IMR-90 (cell line): Measurements from ENCODE around the gene SIX5. TPM values are rescaled to one million over a fixed set of nuclear protein-coding genes. Genes with fewer than 3 reads are reported as not detected.

Experiments
- ATAC-seq: fragments of 200-7000 bp; cut with Tn5 transposase; 2 replicates; pipeline ENCODE4 v1.9.1; 2020; ENCODE audit warnings: low read depth, mild to moderate bottlenecking, moderate library complexity
- BruUV-seq: library from RNA; stranded (reverse); fragments of 400-500 nt; replicated peaks from 2 replicates; lab custom pipeline; 2021; lab: Mats Ljungman, UMichigan
- CTCF ChIA-PET: fragments of 300-600 bp; formaldehyde crosslinking; extraction: SDS; loops from one replicate; lab custom pipeline; 2021; ENCODE audit warnings: antibody characterized with exemption; lab: Yijun Ruan, JAX
- POLR2A ChIA-PET: fragments of 300-600 bp; sonication (Branson Sonifier 250); formaldehyde crosslinking; loops from one replicate; lab custom pipeline; 2022; ENCODE audit warnings: antibody characterized with exemption; ENCODE audit not compliant: unreplicated experiment; lab: Charles Lee
- DNase-seq: peaks from one replicate; pipeline ENCODE4 v3.0.0; 2013
- H2AFZ ChIP-seq: replicated peaks from 2 replicates; pipeline ENCODE3; 2013; ENCODE audit warnings: low read length, mild to moderate bottlenecking; ENCODE audit not compliant: poor library complexity
- H2AK5ac ChIP-seq: 2 replicates; pipeline ENCODE4 v1.6.1; 2013; ENCODE audit warnings: low read depth, low read length, inconsistent platforms
- H2AK9ac ChIP-seq: replicated peaks from 2 replicates; pipeline ENCODE3; 2013; ENCODE audit warnings: mild to moderate bottlenecking, low read depth, low read length, moderate library complexity; ENCODE audit not compliant: poor library complexity
- H2BK120ac ChIP-seq: 2 replicates; pipeline ENCODE4 v1.6.1; 2013; ENCODE audit warnings: low read depth, low read length, inconsistent platforms
- H2BK15ac ChIP-seq: 3 replicates; pipeline ENCODE4 v1.6.1; 2013; ENCODE audit warnings: low read depth, low read length, inconsistent platforms
- H2BK20ac ChIP-seq: 2 replicates; pipeline ENCODE4 v1.6.1; 2013; ENCODE audit warnings: low read depth, mild to moderate bottlenecking, inconsistent platforms, low read length, moderate library complexity
- H2BK5ac ChIP-seq: 2 replicates; pipeline ENCODE4 v1.6.1; 2013; ENCODE audit warnings: mild to moderate bottlenecking, low read depth, low read length, inconsistent platforms; ENCODE audit not compliant: poor library complexity, severe bottlenecking
- H3K14ac ChIP-seq: replicated peaks from 2 replicates; pipeline ENCODE4 v1.6.1; 2013; ENCODE audit warnings: low read depth, low read length, inconsistent platforms
- H3K18ac ChIP-seq: 2 replicates; pipeline ENCODE4 v1.6.1; 2013; ENCODE audit warnings: low read depth, low read length, control low read depth
- H3K23ac ChIP-seq: 2 replicates; pipeline ENCODE4 v1.6.1; 2013; ENCODE audit warnings: low read depth, low read length, inconsistent platforms
- H3K27ac ChIP-seq: 2 replicates; pipeline ENCODE4 v1.5.1; 2013; ENCODE audit warnings: mild to moderate bottlenecking, control low read depth, low read length; ENCODE audit not compliant: insufficient read depth
- H3K27me3 ChIP-seq: 2 replicates; pipeline ENCODE4 v1.6.1; 2013; ENCODE audit warnings: low read length; ENCODE audit not compliant: control insufficient read depth, insufficient read depth
- H3K36me3 ChIP-seq: 2 replicates; pipeline ENCODE4 v1.6.1; 2013; ENCODE audit warnings: low read length, mixed read lengths; ENCODE audit not compliant: control insufficient read depth, insufficient read depth
- H3K4ac ChIP-seq: 2 replicates; pipeline ENCODE4 v1.6.1; 2013; ENCODE audit warnings: low read depth, low read length, inconsistent platforms
- H3K4me1 ChIP-seq: 2 replicates; pipeline ENCODE4 v1.6.1; 2013; ENCODE audit warnings: low read length, mixed read lengths; ENCODE audit not compliant: control insufficient read depth, insufficient read depth
- H3K4me2 ChIP-seq: 2 replicates; pipeline ENCODE4 v1.6.1; 2013; ENCODE audit warnings: low read depth, mild to moderate bottlenecking, control low read depth, low read length, moderate library complexity
- H3K4me3 ChIP-seq: 2 replicates; pipeline ENCODE4 v1.5.1; 2013; ENCODE audit warnings: low read depth, mild to moderate bottlenecking, control low read depth, low read length, moderate library complexity; ENCODE audit not compliant: insufficient read depth
- H3K56ac ChIP-seq: 2 replicates; pipeline ENCODE4 v1.6.1; 2013; ENCODE audit warnings: low read length, inconsistent platforms; ENCODE audit not compliant: insufficient read depth; ENCODE audit errors: extremely low read depth
- H3K79me1 ChIP-seq, 2 experiments: 2 replicates each; pipeline ENCODE4 v1.6.1; 2013; ENCODE audit warnings: low read length in 2 of 2, inconsistent platforms in 1 of 2, low read depth in 1 of 2
- H3K9ac ChIP-seq: 2 replicates; pipeline ENCODE4 v1.6.1; 2013; ENCODE audit warnings: low read depth, low read length, control low read depth
- H3K9me1 ChIP-seq: 2 replicates; pipeline ENCODE4 v1.6.1; 2013; ENCODE audit warnings: low read length, inconsistent platforms; ENCODE audit not compliant: insufficient read depth
- H3K9me3 ChIP-seq: 2 replicates; pipeline ENCODE4 v1.6.1; 2013; ENCODE audit warnings: low read length; ENCODE audit not compliant: control insufficient read depth, insufficient read depth
- H4K20me1 ChIP-seq: 2 replicates; pipeline ENCODE4 v1.6.1; 2013; ENCODE audit warnings: low read length, inconsistent platforms; ENCODE audit not compliant: insufficient read depth
- H4K5ac ChIP-seq: 2 replicates; pipeline ENCODE4 v1.6.1; 2013; ENCODE audit warnings: mild to moderate bottlenecking, low read depth, low read length, control low read depth
- H4K8ac ChIP-seq, 2 experiments: 2 replicates each; pipeline ENCODE4 v1.6.1; 2013; ENCODE audit warnings: low read depth in 2 of 2, low read length in 2 of 2, control low read depth in 1 of 2, inconsistent platforms in 1 of 2
- H4K91ac ChIP-seq: 2 replicates; pipeline ENCODE4 v1.6.1; 2013; ENCODE audit warnings: low read depth, low read length, inconsistent platforms; ENCODE audit not compliant: insufficient read depth
- CTCF ChIP-seq: conservative IDR thresholded peaks from 2 replicates; pipeline ENCODE4 v1.5.1; 2012; ENCODE audit warnings: mild to moderate bottlenecking, low read depth, low read length, improper control_type of control experiment
- FOS ChIP-seq: fragments of 150-350 bp; IDR thresholded peaks from 2 replicates; pipeline ENCODE4 v1.6.1; 2016; ENCODE audit warnings: low read depth, low read length
- MAFK ChIP-seq: IDR thresholded peaks from 2 replicates; pipeline ENCODE4 v1.6.1; 2012; ENCODE audit warnings: low read depth, low read length, improper control_type of control experiment
- MAZ ChIP-seq: IDR thresholded peaks from 2 replicates; pipeline ENCODE4 v1.6.1; 2012; ENCODE audit warnings: low read depth, mild to moderate bottlenecking, low read length, improper control_type of control experiment, moderate library complexity, borderline replicate concordance
- MXI1 ChIP-seq: IDR thresholded peaks from 2 replicates; pipeline ENCODE4 v1.6.1; 2012; ENCODE audit warnings: low read depth, mild to moderate bottlenecking, low read length, moderate library complexity, borderline replicate concordance
- NFE2L2 ChIP-seq: fragments of 150-350 bp; IDR thresholded peaks from 2 replicates; pipeline ENCODE4 v1.6.1; 2016; ENCODE audit warnings: low read depth, mild to moderate bottlenecking, low read length
- SMC3 ChIP-seq: fragments of 150-350 bp; IDR thresholded peaks from 2 replicates; pipeline ENCODE4 v1.6.1; 2016; ENCODE audit warnings: low read depth, mild to moderate bottlenecking, antibody characterized with exemption, low read length, moderate library complexity
- WGBS, 2 experiments: methylation state at CpG; one replicate each; pipeline versions ENCODE4 v1.1.5 to v1.1.7; 2013; ENCODE audit warnings: missing lambda C conversion rate in 2 of 2; ENCODE audit not compliant: insufficient read length in 1 of 2; ENCODE audit errors: extremely low coverage in 2 of 2; 5-methylcytosine and 5-hydroxymethylcytosine counted together
- dilution Hi-C: fragments of 300-500 bp; cut with HindIII; formaldehyde crosslinking; loops from one replicate; pipeline ENCODE4 v1.14.3; 2018; ENCODE audit warnings: low sequenced_read_pairs; ENCODE audit not compliant: unreplicated experiment
- in situ Hi-C: fragments of 300-500 bp; cut with MboI; formaldehyde crosslinking; loops from 3 replicates; pipeline ENCODE4 v1.14.3; 2019; ENCODE audit warnings: low sequenced_read_pairs, inconsistent platforms, mixed read lengths
- intact Hi-C: fragments of 100-400 bp; cut with micrococcal nuclease; formaldehyde crosslinking; loops from 2 replicates; pipeline ENCODE4 v1.10.0; 2022
- polyA plus RNA-seq, 3 experiments: library from polyadenylated mRNA; depleted of rRNA; stranded (reverse); fragments of >200 nt; gene quantifications; 2 replicates each; pipeline ENCODE4 v1.2.3, GENCODE V29; 2012; ENCODE audit warnings: low replicate concordance in 1 of 3
- total RNA-seq: library from RNA; depleted of rRNA; stranded (reverse); fragments of >200 nt; gene quantifications from 2 replicates; pipeline ENCODE4 v1.2.3, GENCODE V29; 2012

The SIX5 gene
- total and polyA plus RNA-seq, 2 of the 4 experiments (the other 2 are of a cell fraction) = 0.90 to 15.5 TPM

- H4K20me1 ChIP-seq = peaks cover 30% of the 10 kb centered on the region
- peak overlapping the region; percentile 32; the same call in 1 of the 2 replicates for H4K91ac ChIP-seq
- H2AK5ac ChIP-seq = peak overlapping the region; percentile 77; the same call in 1 of the 2 replicates
- peak overlapping the region; percentile 94 for H3K27ac ChIP-seq
- intact Hi-C loops = no loop called here
- ATAC-seq (peak; percentile 3), DNase-seq (no peak)
- no peak overlapping the region for H2BK20ac ChIP-seq
- peak overlapping the region; percentile 96 for H3K4ac ChIP-seq
- WGBS, 2 experiments = 100% methylated on average over 1 of the region's 17 CpGs; no CpG with 5 or more reads in 1 of the 2 experiments
- peak overlapping the region; percentile 40; the same call in 1 of the 2 replicates for H2BK120ac ChIP-seq
- POLR2A ChIA-PET = interaction anchor here (1.6 kb wide), 1 partner anchor 12 kb away, joined by 13 read pairs; the partner anchor contains the start of gene DMWD
- peaks cover 46% of the 10 kb centered on the region for H3K36me3 ChIP-seq
- H3K9me1 ChIP-seq = peaks cover 19% of the 10 kb centered on the region
- no peak overlapping the region for H3K56ac ChIP-seq
- H4K8ac ChIP-seq = peak overlapping the region in 1 of 2 experiments; percentile 35; a peak in 2 of 4 replicates
- H3K4me2 ChIP-seq = peak overlapping the region; percentile 76
- dilution Hi-C loops = no loop called here
- peak overlapping the region; percentile 64 for H3K9ac ChIP-seq
- peak overlapping the region; percentile 55 for H2AFZ ChIP-seq
- H4K5ac ChIP-seq = no peak overlapping the region
- no peaks in the 10 kb centered on the region for H3K27me3 ChIP-seq
- H3K23ac ChIP-seq = peak overlapping the region; percentile 28; the same call in 1 of the 2 replicates
- no TSS peak for BruUV-seq
- H2AK9ac ChIP-seq = peak overlapping the region; percentile 97
- no peak for TF ChIP-seq MAZ
- TF ChIP-seq NFE2L2 = no peak
- TF ChIP-seq FOS = no peak
- TF ChIP-seq MXI1 = no peak
- TF ChIP-seq MAFK = no peak
- TF ChIP-seq SMC3 = no peak
- no peak for TF ChIP-seq CTCF
- peak overlapping the region; percentile 33 for H3K4me3 ChIP-seq
- H3K18ac ChIP-seq = no peak overlapping the region
- peaks cover 31 to 81% of the 10 kb centered on the region in 2 experiments for H3K79me1 ChIP-seq
- peak overlapping the region; percentile 86 for H3K14ac ChIP-seq
- H3K9me3 ChIP-seq = no peaks in the 10 kb centered on the region
- CTCF ChIA-PET = interaction anchor here (1.6 kb wide), 1 partner anchor 18 kb away, joined by 9 read pairs; no protein-coding TSS in a partner anchor
- peak overlapping the region; percentile 94 for H2BK5ac ChIP-seq
- peaks cover 30% of the 10 kb centered on the region for H3K4me1 ChIP-seq
- in situ Hi-C loops = no loop called here
- peak overlapping the region; percentile 74; the same call in 1 of the 3 replicates for H2BK15ac ChIP-seq
Measured at GRCh38 chr19:45781214-45782161, 12.4 kb upstream of the SIX5 start.
